ENCODE data around the gene GDF10. TPM values are rescaled to one million over a fixed set of nuclear protein-coding genes. Genes with fewer than 3 reads are reported as not detected.
A peak's percentile ranks its signal among the peaks of the same experiment; 100 is the strongest.

GDF10 gene
- total and polyA plus RNA-seq, 7 donors: 0.03 to 0.58 (median 0.14) TPM; not detected in 2

- no peaks in the 10 kb centered on the region for H3K27me3 ChIP-seq (ENCODE audit: insufficient read depth in 3 of 3, low read length in 2 of 3)
- 94 to 97% (median 97%) methylated on average over 22 of the region's 22 CpGs for WGBS, 3 donors
- intact Hi-C loops (cut with DNase I): no loop called here
These were observed 49.5 kb downstream of the GDF10 start for GRCh38 chr10:47349516-47349915.

DNA sequence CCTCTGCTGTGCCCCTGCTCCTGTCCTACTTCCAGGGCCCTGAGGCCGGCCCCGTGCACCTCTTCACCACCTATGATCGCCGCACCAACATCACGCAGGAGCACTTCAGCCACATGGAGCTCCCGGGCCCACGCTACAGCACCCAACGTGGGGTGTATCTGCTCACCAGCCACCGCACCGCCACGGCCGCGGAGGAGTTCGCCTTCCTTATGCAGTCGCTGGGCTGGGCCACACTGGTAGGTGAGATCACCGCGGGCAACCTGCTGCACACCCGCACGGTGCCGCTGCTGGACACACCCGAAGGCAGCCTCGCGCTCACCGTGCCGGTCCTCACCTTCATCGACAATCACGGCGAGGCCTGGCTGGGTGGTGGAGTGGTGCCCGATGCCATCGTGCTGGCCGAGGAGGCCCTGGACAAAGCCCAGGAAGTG is 50.0 kb downstream of the GDF10 start:
- ATAC-seq: no peak
- no peak for TF ChIP-seq CTCF (IDR thresholded peaks at IDR 0.05)

More at GRCh38 chr10:47349516-47349915, 49.5 kb downstream of the GDF10 start:
- Histone ChIP-seq H3K27ac (no peak overlapping the region), H3K4me1 (no peaks in the 10 kb centered on the region), H3K9me3 (no peaks in the 10 kb centered on the region), H3K36me3 (ENCODE audit: insufficient read depth in 1 of 2, low read depth in 1 of 2) (no peaks in the 10 kb centered on the region), H3K4me3 (no peak overlapping the region)
- no peak for TF ChIP-seq CTCF (IDR thresholded peaks at IDR 0.05)
- ATAC-seq (no peak), DNase-seq (peak in 1 of 2 donors; percentile 28)

DNA sequence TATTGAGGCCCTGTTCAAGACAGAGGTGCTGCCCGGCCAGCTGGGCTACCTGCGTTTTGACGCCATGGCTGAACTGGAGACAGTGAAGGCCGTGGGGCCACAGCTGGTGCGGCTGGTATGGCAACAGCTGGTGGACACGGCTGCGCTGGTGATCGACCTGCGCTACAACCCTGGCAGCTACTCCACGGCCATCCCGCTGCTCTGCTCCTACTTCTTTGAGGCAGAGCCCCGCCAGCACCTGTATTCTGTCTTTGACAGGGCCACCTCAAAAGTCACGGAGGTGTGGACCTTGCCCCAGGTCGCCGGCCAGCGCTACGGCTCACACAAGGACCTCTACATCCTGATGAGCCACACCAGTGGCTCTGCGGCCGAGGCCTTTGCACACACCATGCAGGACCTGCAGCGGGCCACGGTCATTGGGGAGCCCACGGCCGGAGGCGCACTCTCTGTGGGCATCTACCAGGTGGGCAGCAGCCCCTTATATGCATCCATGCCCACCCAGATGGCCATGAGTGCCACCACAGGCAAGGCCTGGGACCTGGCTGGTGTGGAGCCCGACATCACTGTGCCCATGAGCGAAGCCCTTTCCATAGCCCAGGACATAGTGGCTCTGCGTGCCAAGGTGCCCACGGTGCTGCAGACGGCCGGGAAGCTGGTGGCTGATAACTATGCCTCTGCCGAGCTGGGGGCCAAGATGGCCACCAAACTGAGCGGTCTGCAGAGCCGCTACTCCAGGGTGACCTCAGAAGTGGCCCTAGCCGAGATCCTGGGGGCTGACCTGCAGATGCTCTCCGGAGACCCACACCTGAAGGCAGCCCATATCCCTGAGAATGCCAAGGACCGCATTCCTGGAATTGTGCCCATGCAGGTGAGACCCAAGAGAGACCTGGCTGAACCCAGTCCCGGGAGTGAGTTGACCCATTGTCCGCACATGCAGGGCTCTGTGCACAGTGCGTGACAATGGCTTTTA is 51.0 kb downstream of the GDF10 start:
- no peak for ATAC-seq
- no peak for TF ChIP-seq CTCF (IDR thresholded peaks at IDR 0.05)

More for the DNA sequence above, 50.0 kb downstream of the GDF10 start:
- intact Hi-C loops (cut with DNase I): no loop called here
- Histone ChIP-seq H3K36me3 (ENCODE audit: insufficient read depth in 1 of 2, low read depth in 1 of 2) (no peaks in the 10 kb centered on the region), H3K27me3 (ENCODE audit: insufficient read depth in 3 of 3, low read length in 2 of 3) (no peaks in the 10 kb centered on the region), H3K9me3 (no peaks in the 10 kb centered on the region), H3K27ac (no peak overlapping the region), H3K4me1 (no peaks in the 10 kb centered on the region), H3K4me3 (no peak overlapping the region)
- WGBS, 3 donors: 94 to 96% (median 95%) methylated on average over 31 of the region's 31 CpGs
- DNase-seq: peak in 1 of 2 donors; percentile 45

DNA sequence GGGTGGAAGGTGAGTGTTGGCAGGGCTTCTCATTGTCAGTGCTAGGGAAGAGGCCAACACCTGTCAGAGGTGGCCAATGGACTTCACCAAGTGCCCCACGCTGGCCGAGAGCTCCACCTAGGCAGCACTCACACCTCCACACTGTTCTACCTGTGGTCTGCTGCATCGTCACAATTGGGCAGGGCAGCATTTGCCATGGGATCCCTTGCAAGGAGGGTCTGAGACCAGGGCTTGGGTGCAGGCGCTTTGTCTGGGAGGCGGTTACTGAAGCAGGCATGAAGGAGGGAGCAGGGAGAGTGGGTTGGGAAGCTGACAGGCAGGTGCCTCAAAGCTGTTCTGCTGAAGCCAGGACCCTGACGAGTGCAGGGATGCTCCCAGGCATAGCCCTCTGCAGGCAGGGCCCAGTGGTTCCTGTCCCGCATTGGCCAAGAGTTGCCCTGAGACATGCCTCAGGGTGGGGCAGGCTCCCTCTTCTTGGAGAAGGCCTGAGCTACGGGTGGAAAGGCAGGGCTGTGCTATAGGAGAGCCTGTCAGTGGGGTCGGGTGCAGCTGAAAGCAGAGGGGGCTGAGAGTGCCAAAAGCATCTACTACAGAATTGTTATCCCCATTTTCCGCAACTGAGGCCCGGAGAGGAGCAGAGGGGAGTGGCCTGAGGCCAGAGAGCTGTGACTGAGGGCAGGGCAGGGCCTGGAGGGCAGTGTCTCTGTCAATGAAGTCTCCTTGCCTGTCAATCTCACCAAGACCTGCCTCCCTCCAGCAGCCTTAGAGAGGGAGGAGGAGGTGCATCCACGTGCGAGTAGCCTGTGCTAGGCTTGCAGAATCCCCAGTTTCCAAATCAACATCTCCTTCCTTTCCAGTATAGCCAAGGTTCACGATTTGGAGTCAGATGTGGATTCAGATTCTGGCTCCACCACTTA is 52.2 kb downstream of the GDF10 start:
- Histone ChIP-seq H3K4me1 (no peaks in the 10 kb centered on the region), H3K9me3 (no peaks in the 10 kb centered on the region), H3K4me3 (no peak overlapping the region), H3K27me3 (ENCODE audit: insufficient read depth in 3 of 3, low read length in 2 of 3) (no peaks in the 10 kb centered on the region), H3K27ac (no peak overlapping the region), H3K36me3 (ENCODE audit: insufficient read depth in 1 of 2, low read depth in 1 of 2) (no peaks in the 10 kb centered on the region)
- no peak for ATAC-seq
- intact Hi-C loops (cut with DNase I): no loop called here
- TF ChIP-seq CTCF (IDR thresholded peaks at IDR 0.05): no peak
- peak in 1 of 2 donors; percentile 29 for DNase-seq
- 78 to 87% (median 80%) methylated on average over 14 of the region's 14 CpGs for WGBS, 3 donors

More for the DNA sequence above, 51.0 kb downstream of the GDF10 start:
- Histone ChIP-seq H3K27me3 (ENCODE audit: insufficient read depth in 3 of 3, low read length in 2 of 3) (no peaks in the 10 kb centered on the region), H3K4me3 (no peak overlapping the region), H3K4me1 (no peaks in the 10 kb centered on the region), H3K27ac (no peak overlapping the region), H3K36me3 (ENCODE audit: insufficient read depth in 1 of 2, low read depth in 1 of 2) (no peaks in the 10 kb centered on the region), H3K9me3 (no peaks in the 10 kb centered on the region)
- peak in 1 of 2 donors; percentile 46 for DNase-seq
- 90 to 94% (median 91%) methylated on average over 39 of the region's 39 CpGs for WGBS, 3 donors
- intact Hi-C loops (cut with DNase I): no loop called here
